Lower lobe of right lung (tissue), 2 donors: ENCODE results near the gene FOLR3. TPM values are rescaled to one million over a fixed set of nuclear protein-coding genes. Genes with fewer than 3 reads are reported as not detected.
"Not testable (repeated sequence)": the region's sequence is repeated elsewhere in the genome, so short reads cannot be mapped to it uniquely, and the experiment has no call there.

Experiments used
- ATAC-seq, 2 donors: fragments of 200-7000 bp; cut with Tn5 transposase; one replicate each; pipeline ENCODE4 v1.9.1; 2020 to 2022; ENCODE audit warnings: mild to moderate bottlenecking in 2 of 2, moderate library complexity in 2 of 2
- DNase-seq: peaks from one replicate; pipeline ENCODE4 v3.0.0-alpha.2; 2020
- H3K27ac ChIP-seq: fragments of 200-600 bp; one replicate; pipeline ENCODE4 v1.8.0; 2022
- H3K27me3 ChIP-seq: fragments of 200-600 bp; one replicate; pipeline ENCODE4 v1.8.0; 2022; ENCODE audit warnings: low read depth
- H3K36me3 ChIP-seq: fragments of 200-600 bp; one replicate; pipeline ENCODE4 v1.8.0; 2022; ENCODE audit warnings: mild to moderate bottlenecking
- H3K4me1 ChIP-seq: fragments of 200-600 bp; one replicate; pipeline ENCODE4 v1.8.0; 2022
- H3K4me3 ChIP-seq: fragments of 200-600 bp; one replicate; pipeline ENCODE4 v1.8.0; 2022; ENCODE audit warnings: mild to moderate bottlenecking
- H3K9me3 ChIP-seq: fragments of 200-600 bp; one replicate; pipeline ENCODE4 v1.8.0; 2022
- intact Hi-C: fragments of 100-400 bp; cut with DNase I; formaldehyde crosslinking; loops from one replicate; pipeline ENCODE4 v1.11.0; 2022
- long read RNA-seq: library from polyadenylated mRNA; unstranded; transcript quantifications from one replicate; pipeline ENCODE4 v2.0.0, GENCODE V29; 2021
- total RNA-seq: library from RNA; stranded (reverse); fragmentation: NEBNext Ultra II Directional; extraction: Animal tissue kit (Norgen Biotek cat#: 25700); gene quantifications from one replicate; pipeline ENCODE4 v1.2.1, GENCODE V29; 2021
- TF ChIP-seq, protein P1 (sequence below): fragments of 200-600 bp; IDR thresholded peaks from one replicate; pipeline ENCODE4 v1.8.0; 2022; ENCODE audit warnings: antibody characterized with exemption, mild to moderate bottlenecking
- donor health status: DM: no; HTN: yes; CAD: no; lungs with severe emphysema.

FOLR3 gene
- total RNA-seq = 53.1 TPM
- long read RNA-seq, transcript FOLR3-204 (5 exons, 820 nt) = major isoform, 33 of 42 reads
- long read RNA-seq, partial matches to known transcripts = 6 of 42 reads
- long read RNA-seq, other reads (novel, unspliced or antisense) = 3 of 42 reads

DNA sequence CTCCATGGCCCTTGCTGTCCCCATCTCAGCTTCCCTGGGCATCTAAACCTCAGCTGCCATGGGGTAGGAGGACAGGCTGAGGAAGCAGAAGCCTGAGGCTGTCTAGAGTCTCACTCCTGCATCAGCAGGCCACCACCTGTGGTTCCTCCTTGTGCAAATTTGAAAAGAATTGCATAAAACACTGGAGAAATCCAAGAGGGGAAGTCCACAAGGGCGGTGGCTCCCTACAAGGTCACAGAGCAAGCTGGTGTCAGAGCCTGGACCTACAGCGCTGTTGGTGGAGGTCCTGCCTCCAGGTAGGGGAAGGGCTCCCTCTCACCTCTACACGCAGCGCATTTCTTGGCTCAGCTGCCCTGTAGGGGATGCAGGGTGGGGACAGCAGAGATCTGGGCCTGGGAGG is at the start of gene FOLR3:
FOLR3 (plus strand) TSS at position 253 of the 400 bp plus-strand sequence. CDS start 228 bp downstream, outside the sequence.
- H3K9me3 ChIP-seq, H3K4me3 ChIP-seq, H3K36me3 ChIP-seq, H3K27ac ChIP-seq, H3K27me3 ChIP-seq, H3K4me1 ChIP-seq, intact Hi-C loops: not testable (repeated sequence)
- DNase-seq (peak; percentile 75), ATAC-seq (peak; percentile 46 to 71)

DNA sequence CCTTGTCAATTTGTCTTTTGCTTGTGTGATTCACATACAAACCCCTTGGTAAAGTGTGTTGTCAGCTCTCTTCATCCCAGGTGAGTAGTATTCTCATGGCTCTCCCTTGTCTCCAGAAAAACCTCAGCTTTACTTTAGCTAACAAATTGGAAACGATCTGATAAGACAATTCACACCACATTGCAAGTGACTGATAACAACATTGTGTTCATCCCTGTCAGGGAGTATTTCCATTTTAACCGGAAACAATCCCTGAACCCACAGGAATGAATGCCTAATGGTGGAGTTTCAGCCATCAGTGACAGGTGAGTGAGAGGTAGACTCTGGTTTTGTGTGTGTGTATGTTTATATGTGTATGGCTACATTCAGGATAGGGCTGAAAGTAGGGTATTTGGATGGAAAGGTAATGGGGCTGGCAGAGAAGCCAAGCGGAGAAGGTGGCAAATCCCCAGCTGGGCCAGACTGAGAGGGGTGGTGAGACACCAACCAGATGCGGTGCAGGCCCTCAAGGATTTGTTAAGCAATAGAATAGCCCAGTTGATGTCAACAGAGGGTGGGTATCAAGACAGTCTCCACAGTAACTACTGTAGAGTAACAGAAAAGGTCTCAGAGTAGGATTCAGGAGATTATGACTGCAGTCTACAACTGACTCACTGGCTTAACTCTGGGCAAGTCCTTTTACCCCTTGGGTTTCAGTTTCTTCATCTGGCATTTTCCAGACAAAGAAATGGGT is 47.3 kb upstream of the FOLR3 start:
- TF ChIP-seq, protein P1, sequence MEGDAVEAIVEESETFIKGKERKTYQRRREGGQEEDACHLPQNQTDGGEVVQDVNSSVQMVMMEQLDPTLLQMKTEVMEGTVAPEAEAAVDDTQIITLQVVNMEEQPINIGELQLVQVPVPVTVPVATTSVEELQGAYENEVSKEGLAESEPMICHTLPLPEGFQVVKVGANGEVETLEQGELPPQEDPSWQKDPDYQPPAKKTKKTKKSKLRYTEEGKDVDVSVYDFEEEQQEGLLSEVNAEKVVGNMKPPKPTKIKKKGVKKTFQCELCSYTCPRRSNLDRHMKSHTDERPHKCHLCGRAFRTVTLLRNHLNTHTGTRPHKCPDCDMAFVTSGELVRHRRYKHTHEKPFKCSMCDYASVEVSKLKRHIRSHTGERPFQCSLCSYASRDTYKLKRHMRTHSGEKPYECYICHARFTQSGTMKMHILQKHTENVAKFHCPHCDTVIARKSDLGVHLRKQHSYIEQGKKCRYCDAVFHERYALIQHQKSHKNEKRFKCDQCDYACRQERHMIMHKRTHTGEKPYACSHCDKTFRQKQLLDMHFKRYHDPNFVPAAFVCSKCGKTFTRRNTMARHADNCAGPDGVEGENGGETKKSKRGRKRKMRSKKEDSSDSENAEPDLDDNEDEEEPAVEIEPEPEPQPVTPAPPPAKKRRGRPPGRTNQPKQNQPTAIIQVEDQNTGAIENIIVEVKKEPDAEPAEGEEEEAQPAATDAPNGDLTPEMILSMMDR = no peak
- DNase-seq (no peak), ATAC-seq (no peak)
- Histone ChIP-seq H3K36me3 (peaks cover 48% of the 10 kb centered on the region), H3K27me3 (no peaks in the 10 kb centered on the region), H3K9me3 (no peaks in the 10 kb centered on the region), H3K4me3 (no peak overlapping the region), H3K27ac (no peak overlapping the region), H3K4me1 (peaks cover 15% of the 10 kb centered on the region)
- intact Hi-C loops = no loop called here

DNA sequence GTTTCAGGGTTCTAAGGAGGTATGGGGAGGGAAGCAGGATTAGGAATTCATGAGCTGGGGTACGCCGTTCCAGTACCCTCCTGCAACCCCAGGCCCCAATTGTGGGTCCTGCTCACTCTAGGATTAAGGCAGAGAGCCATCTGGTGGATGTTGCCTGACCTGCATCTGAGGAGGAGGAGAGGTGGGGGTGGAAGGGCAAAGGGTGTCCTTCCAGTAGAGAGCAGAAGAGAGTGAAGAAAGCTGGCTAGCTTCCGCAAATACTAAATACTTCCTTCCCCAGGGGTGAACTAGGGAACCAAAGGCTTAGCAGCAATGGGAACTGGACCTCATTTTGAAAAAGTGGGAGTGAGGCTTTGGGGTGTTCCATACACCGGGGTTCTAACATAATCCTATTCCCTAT is 44.2 kb upstream of the FOLR3 start:
- peaks cover 72% of the 10 kb centered on the region for H3K36me3 ChIP-seq
- intact Hi-C loops = loop anchor here (5.0 kb wide), 1 partner anchor 64 kb away; no protein-coding TSS in a partner anchor

DNA sequence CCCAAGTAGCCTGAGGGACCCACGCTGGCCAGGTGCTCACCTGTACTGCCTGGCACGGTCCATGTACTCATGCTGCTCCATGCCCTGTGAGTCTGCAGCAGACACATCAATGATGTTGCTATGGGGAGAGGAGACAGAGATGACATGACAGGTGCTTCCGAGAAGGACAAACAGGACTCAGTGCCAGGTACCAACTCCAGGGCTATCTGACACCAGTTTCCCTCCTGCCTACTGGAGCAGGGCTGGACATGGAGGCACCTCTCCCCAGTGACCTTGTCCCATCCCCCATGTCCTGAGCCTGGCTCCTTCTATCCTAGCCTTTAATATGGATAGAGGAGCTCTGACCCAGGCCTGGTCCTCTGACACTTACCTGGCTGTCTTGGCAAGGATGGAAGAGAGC is 36.8 kb upstream of the FOLR3 start:
- Histone ChIP-seq H3K9me3 (no peaks in the 10 kb centered on the region), H3K27me3 (no peaks in the 10 kb centered on the region), H3K4me1 (peaks cover 35% of the 10 kb centered on the region), H3K4me3 (no peak overlapping the region), H3K36me3 (peaks cover 70% of the 10 kb centered on the region), H3K27ac (no peak overlapping the region)
- DNase-seq = no peak
- intact Hi-C loops = no loop called here
- ATAC-seq = no peak
- TF ChIP-seq, protein P1 = no peak

More for the DNA sequence above, 44.2 kb upstream of the FOLR3 start:
- Histone ChIP-seq H3K27ac (peak overlapping the region; percentile 31), H3K27me3 (no peaks in the 10 kb centered on the region), H3K4me3 (no peak overlapping the region), H3K4me1 (peaks cover 15% of the 10 kb centered on the region), H3K9me3 (no peaks in the 10 kb centered on the region)
- ATAC-seq (peak; percentile 93 to 96), DNase-seq (peak; percentile 72)
- TF ChIP-seq, protein P1 = peak; percentile 89

DNA sequence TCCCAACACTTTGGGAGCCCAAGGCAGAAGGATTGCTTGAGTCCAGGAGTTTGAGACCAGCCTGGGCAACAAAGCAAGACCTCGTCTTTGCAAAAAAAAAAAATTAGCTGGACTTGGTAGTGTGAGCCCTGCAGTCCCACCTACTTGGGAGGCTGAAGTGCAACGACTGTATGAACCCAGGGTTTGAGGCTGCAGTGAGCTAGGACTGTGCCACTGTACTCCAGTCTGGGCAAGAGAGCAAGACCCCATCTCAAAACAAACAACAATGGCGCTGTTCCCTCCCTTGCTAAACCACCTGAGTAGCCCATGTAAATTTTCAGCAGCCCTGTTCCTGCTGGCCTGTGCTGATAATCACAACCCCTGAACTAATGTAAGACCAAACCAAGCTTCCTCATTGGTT is 35.5 kb upstream of the FOLR3 start:
- no peak for ATAC-seq
- DNase-seq = no peak
- H3K27ac ChIP-seq = peak overlapping the region; percentile 43
- no peaks in the 10 kb centered on the region for H3K27me3 ChIP-seq
- no peaks in the 10 kb centered on the region for H3K9me3 ChIP-seq
- peaks cover 57% of the 10 kb centered on the region for H3K36me3 ChIP-seq
- H3K4me3 ChIP-seq = no peak overlapping the region
- H3K4me1 ChIP-seq = peaks cover 39% of the 10 kb centered on the region
- TF ChIP-seq, protein P1 = no peak
- intact Hi-C loops = no loop called here

DNA sequence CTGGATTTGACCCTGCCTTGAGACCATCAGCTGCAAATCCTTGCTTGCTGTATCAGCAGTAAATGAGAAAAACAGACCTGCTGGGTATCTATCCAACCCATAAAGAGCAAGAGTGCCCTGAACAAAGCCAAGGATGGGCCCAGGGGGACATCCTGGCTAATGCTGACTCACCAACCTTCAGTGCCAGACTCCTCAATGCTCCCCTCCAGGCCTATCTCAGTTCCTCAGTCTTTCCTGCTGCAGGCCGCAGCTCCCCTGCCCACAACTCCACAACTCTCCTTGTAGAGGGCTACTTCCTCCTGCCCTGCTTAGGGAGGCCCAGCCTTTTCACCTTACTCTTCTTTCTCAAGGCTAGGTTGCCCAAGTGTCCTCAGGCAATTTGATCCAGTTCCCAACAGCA is 35.1 kb upstream of the FOLR3 start:
- peaks cover 39% of the 10 kb centered on the region for H3K4me1 ChIP-seq
- peaks cover 53% of the 10 kb centered on the region for H3K36me3 ChIP-seq
- intact Hi-C loops = no loop called here
- TF ChIP-seq, protein P1 = no peak
- H3K9me3 ChIP-seq = no peaks in the 10 kb centered on the region
- peak overlapping the region; percentile 43 for H3K27ac ChIP-seq
- DNase-seq (peak; percentile 63), ATAC-seq (no peak)
- no peak overlapping the region for H3K4me3 ChIP-seq
- no peaks in the 10 kb centered on the region for H3K27me3 ChIP-seq
